SH-SY5Y (cell line): ENCODE results near the gene NXNL1.

ENCODE experiments used
- GATA2 ChIP-seq: IDR thresholded peaks from 2 replicates; pipeline ENCODE4 v1.6.1; 2011; ENCODE audit warnings: mild to moderate bottlenecking, low read depth, low read length
- GATA3 ChIP-seq: IDR thresholded peaks from 2 replicates; pipeline ENCODE4 v1.6.1; 2011; ENCODE audit warnings: low read depth, mild to moderate bottlenecking, low read length, moderate library complexity

Gene NXNL1

DNA sequence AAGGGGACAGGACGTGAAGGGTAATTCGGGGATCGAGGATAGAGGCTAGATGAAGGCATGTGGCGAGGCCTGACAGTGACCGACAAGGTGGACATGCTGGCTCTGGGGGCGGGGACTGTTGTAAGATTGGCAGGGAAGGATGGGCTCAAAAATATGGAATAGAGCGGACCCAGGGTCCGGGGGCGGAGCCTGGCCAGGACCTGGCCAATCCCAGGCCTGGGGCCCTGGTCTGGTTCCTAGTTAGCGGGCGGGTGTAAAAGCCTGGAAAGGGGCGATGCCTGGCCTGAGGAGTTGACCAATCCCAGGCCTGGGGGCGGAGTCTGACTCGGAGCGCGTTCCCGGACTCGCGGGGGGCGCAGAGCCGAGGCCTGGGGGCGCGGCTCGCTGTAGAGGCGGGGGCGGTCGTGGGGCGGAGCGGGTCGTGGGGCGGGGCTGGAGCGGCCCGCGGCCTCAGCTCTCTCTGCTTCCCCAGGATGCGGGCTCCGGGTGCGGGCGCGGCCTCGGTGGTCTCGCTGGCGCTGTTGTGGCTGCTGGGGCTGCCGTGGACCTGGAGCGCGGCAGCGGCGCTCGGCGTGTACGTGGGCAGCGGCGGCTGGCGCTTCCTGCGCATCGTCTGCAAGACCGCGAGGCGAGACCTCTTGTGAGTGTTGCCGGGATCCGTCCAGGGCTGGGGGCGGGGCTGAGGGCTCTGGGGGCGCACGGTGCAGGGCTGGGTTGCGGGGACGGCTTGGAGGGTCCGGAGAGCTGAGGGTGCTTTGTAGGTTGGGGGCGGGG is 9.5 kb upstream of the NXNL1 start, which contains the start of gene SLC27A1:
TSS of gene SLC27A1 (plus strand) at position 457 of the 774 bp plus-strand sequence. CDS start at position 474, 17 bp downstream.
- TF ChIP-seq GATA2 (no peak), GATA3 (no peak)

DNA sequence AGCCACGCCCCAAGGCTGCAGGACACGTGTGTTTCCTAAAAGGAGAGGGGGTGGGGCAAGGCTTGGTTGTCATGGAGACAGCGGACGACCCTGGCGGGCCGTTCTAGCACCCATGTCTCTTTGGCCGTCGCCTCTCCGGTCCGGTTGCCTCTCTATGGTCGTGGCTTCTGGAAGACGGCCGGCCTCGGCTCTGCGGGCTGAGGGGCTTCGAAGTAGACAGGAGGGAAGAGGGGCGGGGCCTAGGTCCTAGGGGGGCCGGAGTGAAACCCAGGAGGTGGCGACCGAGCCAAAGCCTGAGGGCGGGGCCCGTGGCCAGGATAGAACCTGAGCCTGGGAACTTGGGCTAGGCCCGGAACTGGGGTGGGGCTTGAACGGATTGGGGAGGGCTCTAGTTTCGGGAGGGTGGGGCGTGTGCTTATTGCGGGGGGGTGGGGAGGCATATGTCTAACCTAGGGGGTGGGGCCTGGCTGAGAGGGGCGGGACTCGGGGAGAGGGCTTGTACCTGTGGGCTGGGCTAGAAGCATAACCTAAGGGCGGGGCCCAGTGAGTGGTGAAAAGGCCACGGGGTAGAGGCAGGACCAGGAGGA is 8.8 kb upstream of the NXNL1 start:
- TF ChIP-seq GATA2 (no peak), GATA3 (no peak)

DNA sequence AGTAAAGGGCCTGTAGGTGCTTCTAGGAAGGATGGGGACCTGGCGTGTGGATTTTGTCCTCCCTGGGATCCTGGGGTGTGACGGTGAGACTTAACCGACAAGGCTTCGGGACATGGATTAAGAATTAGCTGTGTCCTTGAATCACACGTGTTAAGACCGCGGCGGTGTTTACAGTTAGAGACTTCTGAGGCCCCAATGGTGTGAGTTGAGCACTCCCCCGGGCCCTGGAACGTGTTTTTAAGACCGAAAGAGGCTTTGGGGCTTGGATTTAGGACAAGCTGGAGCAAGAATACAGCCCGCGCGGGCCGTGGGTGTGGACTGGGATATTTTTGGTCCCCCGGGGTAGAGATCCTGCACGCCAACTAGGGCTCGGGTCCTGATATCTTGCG is 8.4 kb upstream of the NXNL1 start:
- TF ChIP-seq GATA2, result no peak
- TF ChIP-seq GATA3, result no peak

DNA sequence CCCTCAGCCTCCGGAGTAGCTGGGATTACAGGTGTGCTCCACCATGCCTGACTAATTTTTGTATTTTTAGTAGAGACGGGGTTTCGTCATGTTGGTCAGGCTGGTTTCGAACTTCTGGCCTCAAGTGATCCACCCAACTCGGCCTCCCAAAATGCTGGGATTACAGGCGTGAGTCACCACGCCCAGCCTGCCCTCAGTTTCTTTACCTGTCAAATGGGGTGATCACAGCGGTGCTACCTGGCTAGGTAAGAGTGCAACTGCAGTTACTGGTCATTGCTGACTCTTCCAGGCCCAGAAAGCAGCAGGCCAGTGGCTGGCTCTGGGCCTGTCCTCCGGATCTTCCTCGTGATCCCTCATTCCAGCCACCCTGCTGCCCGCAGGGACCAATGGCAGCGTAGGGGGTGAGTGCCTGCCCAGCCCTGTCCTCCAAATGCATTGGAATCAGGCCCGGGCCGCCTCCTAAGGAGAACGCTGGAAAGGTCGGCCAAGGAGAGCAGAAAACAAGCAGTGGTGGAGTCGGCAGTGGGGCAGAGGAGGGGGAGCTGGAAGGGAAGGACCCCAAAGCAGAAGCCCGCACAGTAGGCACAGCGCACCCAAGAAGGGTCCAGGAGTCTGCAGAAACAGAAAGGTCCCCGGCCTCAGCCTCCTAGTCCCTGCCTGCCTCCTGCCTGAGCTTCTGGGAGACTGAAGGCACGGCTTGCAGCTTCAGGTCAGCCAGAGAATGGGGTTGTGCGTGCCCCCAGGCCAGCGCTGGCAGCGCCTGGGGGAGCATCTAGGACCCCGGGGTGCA is 7.8 kb upstream of the NXNL1 start:
- TF ChIP-seq GATA2 (no peak), GATA3 (no peak)

DNA sequence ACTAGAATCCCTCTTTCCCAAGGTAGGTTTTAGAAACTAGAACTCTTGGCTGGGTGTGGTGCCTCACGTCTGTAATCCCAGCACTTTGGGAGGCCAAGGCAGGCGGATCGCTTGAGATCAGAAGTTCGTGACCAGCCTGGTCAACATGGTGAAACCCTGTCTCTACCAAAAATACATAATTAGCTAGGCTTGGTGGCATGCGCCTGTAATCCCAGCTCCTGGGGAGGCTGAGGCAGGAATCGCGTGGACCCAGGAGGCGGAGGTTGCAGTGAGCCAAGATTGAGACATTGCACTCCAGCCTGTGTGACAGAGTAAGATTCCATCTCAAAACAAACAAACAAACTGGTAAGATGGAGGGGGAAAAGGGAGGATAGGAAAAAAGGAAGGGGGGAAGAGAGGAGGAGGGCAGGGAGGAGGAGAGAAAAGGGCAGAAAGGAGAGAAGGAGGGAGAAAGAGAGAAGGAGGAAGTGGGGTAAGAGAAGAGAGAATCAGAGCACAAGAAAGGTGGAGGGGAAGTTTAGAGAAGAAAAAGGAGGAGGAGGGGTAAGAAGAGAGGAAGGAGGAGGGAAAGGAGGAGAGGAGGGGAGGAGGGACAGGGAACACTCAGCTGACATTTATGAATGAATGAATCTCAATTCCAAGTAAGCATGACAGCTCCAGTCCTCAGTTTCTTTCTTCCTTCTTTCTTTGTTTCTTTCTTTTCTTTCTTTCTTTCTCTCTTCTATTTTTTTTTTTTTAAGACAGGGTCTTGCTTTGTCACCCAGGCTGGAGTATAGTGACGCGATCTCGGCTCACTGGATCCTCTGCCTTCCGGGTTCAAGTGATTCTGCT is 7.0 kb upstream of the NXNL1 start:
- TF ChIP-seq GATA3, result no peak

DNA sequence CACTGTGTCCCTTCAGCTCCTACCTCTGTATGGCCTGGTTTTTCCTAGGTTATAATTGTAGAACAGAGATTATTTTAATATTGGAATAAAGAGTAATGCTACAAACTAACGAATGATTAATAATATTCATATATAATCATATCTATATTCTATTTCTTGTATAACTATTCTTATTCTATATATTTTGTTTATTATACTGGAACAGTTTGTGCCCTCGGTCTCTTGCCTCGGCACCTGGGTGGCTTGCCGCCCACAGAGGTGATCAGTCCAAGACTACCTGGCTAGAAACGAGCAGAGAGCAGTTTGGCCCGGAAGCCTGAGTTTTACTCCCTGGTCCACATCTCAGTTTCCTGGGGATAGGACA is 5.7 kb upstream of the NXNL1 start:
- no peak for TF ChIP-seq GATA3
- no peak for TF ChIP-seq GATA2

DNA sequence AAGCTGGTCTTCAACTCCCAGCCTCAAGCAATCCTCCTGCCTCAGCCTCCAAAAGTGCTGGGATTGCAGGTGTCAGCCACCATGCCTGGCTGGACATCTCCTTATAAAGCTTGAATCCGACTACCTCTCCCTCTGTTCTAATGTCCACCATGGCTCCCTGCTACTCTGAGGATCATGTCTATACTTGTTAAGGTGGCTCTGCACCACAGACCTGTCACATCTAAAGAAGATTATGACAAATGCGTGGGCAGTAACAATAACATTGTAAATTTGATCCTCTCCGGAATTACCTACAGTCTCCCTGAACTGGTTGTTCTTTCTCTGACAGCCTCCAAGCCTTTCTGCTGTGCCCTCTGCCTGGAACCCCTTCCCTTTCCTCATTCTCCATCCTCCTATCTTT is 1.8 kb downstream of the NXNL1 start:
- TF ChIP-seq GATA3, result no peak

DNA sequence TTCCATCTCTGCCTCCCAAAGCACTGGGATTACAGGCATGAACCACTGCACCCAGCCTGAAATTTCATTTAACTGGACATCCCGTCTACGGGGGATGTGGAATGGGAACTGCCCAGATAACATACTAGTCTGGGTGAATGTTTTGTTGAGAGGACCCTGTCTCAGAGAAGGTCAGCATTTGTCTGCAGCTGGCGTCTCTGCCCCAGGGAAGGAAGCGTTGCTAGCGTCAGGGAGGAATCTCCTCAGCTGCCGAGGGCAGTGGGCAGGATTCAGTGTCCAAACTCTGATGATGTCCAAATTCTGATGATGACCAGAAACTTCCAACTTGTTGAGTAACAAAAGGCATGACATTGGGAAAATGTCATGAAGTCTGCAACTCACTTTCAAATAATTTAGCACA is 3.1 kb downstream of the NXNL1 start:
- no peak for TF ChIP-seq GATA3
- no peak for TF ChIP-seq GATA2

DNA sequence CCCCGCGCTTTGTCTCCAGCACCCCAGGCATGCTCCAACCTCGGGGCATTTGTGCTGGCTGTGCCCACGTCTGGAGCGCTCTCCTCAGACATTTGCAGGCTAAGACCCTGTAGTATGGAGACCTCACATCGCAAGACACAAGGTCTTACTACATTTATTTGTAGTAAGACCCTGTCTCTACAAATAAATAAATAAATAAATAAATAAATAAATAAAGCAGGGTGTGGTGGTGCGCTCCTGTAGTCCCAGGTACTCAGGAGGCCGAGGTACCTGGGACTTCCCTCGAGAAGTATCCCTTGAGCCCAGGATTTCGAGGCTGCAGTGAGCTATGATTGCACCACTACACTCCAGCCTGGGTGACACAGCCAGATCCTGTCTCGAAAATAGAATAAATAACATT is 4.6 kb downstream of the NXNL1 start:
- no peak for TF ChIP-seq GATA3
- TF ChIP-seq GATA2, result no peak

DNA sequence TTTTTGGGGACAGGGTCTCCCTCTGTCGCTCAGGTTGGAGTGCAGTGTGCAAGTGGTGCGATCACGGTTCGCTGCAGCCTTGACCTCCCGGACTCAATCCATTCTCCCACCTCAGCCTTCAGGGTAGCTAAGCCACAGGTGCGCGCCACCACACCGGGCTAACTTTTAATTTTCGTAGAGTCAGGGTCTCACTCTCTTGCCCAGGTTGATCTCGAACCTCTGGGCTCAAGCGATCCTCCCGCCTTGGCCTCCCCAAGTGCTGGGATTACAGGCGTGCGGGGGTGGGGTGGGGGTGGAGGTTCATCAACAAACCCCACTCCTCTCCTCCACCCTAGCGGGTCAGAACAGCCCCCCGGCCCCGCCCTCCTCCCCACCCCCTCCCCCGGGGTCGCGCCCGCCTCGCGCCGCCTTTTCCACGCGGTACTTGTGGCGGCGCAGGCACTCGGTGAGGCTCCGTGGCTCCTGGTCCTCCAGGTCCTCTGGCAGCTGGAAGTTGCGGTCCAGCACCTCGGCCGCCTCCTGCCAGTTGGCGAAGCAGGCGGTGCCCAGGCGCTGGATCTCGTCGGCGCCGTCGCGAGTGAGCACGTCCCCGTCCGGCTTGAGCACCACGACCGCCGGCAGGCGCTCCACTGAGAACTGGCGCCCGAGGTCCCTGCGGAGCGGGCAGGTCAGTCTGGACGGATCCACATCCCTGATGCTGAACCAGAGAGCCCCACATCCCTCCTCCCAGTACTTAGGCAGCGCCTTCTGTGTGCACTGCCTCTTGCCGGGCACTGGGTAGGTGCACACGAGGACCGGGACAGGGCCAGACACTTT is 5.2 kb downstream of the NXNL1 start:
- no peak for TF ChIP-seq GATA3
- TF ChIP-seq GATA2, result no peak

DNA sequence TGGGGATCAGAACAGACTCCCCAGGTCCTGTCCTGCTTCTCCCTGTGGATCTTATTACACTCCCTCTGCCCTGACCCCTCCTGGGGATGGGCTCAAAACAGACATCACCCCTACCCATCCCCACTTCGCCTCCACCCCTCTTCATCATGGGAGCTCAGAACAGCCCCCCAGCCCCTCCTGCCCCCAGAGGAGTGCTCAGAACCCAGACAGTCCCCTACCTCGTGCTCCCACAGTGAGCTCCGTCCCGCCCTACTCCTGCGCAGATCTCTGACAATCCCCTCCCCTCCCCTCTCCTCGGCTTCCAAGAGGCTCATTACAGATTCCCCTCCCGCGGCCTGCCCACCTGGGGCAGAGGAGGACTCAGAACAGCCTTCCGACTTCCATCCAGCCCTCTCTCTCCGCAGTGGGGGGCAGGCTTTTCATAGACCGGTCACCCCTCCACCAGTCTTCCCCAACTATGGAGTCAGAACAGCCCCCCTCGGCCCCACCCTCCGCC is 6.1 kb downstream of the NXNL1 start:
- TF ChIP-seq GATA3 (no peak), GATA2 (no peak)

DNA sequence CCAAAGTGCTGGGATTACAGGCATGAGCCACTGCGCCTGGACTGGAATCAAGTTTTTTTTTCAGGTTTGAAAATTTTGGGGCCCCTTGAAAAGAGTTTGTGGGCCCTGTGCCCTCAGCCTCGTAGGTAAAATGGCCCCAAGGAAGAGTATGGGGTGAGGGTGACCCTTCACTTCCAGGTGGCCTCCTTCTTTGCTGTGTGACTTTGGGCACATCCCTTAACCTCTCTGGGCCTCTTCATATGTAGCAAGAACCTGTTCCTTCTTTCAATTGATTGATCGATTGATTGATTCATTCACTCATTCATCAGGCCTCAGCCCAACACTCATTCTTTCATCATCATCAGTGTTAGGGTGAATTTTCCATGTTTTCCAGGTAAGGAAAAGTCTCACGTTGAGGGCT is 8.9 kb downstream of the NXNL1 start:
- TF ChIP-seq GATA2, result no peak
- TF ChIP-seq GATA3, result no peak
